GM13976 (cell line): ENCODE results near the gene METRN.

Source experiments
- DNase-seq: peaks from one replicate; pipeline ENCODE4 v3.0.0; 2012; ENCODE audit warnings: low spot score
- in situ Hi-C: fragments of 300-500 bp; cut with MboI; formaldehyde crosslinking; loops from one replicate; pipeline ENCODE4 v1.12.0; 2022; ENCODE audit warnings: low sequenced_read_pairs, mixed read lengths, inconsistent platforms; ENCODE audit not compliant: unreplicated experiment
- TF ChIP-seq, protein P1 (sequence below): IDR thresholded peaks from 2 replicates; pipeline ENCODE4 v1.5.1; 2012; ENCODE audit warnings: borderline replicate concordance, mild to moderate bottlenecking; ENCODE audit not compliant: insufficient read depth; ENCODE audit errors: extremely low read depth, missing control alignments, control extremely low read depth

Gene METRN

DNA sequence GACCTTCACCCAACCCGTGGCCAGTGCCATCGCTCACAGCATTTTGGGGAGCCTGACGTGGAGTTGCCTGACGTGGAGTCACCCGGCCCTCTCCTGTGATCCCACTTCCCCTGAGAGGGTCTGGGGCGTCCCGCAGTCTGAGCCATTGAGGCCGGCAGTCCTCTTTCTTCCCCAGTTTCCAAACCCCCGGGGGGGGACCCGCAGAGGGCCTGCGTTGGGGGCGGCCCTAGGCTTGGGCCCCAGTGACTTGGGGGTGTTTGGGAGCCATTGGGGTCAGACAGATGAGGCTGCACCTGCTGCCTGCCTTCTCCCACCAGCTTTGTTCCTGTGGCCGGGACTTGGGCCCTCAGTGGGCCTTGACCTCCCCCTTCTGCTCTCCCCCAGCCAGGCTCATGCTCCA is 45.3 kb upstream of the METRN start:
- no peak for DNase-seq
- in situ Hi-C loops, result no loop called here
- TF ChIP-seq, protein P1, sequence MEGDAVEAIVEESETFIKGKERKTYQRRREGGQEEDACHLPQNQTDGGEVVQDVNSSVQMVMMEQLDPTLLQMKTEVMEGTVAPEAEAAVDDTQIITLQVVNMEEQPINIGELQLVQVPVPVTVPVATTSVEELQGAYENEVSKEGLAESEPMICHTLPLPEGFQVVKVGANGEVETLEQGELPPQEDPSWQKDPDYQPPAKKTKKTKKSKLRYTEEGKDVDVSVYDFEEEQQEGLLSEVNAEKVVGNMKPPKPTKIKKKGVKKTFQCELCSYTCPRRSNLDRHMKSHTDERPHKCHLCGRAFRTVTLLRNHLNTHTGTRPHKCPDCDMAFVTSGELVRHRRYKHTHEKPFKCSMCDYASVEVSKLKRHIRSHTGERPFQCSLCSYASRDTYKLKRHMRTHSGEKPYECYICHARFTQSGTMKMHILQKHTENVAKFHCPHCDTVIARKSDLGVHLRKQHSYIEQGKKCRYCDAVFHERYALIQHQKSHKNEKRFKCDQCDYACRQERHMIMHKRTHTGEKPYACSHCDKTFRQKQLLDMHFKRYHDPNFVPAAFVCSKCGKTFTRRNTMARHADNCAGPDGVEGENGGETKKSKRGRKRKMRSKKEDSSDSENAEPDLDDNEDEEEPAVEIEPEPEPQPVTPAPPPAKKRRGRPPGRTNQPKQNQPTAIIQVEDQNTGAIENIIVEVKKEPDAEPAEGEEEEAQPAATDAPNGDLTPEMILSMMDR, result no peak

DNA sequence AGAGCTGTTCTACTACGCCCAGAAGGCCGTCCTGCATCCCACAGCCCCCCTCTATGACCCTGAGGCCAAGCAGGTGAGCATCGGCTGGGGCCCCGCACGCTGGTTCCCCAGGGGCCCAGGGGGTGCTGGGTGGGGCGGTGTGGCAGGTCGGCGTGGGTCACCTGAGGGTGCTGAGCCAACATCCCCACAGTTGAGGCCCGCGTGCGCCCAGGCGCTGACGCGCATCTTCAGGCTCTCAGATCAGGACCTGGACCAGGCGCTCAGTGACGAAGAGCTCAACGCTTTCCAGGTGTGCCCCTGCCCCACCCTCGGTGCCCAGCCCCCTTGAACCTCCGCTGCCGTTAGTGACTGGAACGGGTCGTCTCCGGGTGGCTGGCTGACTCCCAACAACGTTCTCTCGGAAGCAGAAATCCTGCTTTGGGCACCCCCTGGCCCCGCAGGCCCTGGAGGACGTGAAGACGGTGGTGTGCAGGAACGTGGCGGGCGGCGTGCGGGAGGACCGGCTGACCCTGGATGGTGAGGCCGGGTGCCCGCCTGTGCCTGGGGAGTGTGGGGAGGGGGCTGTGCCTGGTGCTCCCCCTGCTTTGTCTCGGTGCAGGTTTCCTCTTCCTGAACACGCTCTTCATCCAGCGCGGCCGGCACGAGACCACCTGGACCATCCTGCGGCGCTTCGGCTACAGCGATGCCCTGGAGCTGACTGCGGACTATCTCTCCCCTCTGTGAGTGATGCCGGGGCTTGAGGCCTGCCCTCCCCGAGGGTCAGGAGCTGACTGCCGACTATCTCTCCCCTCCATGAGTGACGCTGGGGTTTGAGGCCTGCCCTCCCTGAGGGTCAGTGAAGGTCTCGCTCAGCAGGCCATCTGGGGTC is 44.2 kb upstream of the METRN start:
- in situ Hi-C loops, result no loop called here
- TF ChIP-seq, protein P1, result no peak

DNA sequence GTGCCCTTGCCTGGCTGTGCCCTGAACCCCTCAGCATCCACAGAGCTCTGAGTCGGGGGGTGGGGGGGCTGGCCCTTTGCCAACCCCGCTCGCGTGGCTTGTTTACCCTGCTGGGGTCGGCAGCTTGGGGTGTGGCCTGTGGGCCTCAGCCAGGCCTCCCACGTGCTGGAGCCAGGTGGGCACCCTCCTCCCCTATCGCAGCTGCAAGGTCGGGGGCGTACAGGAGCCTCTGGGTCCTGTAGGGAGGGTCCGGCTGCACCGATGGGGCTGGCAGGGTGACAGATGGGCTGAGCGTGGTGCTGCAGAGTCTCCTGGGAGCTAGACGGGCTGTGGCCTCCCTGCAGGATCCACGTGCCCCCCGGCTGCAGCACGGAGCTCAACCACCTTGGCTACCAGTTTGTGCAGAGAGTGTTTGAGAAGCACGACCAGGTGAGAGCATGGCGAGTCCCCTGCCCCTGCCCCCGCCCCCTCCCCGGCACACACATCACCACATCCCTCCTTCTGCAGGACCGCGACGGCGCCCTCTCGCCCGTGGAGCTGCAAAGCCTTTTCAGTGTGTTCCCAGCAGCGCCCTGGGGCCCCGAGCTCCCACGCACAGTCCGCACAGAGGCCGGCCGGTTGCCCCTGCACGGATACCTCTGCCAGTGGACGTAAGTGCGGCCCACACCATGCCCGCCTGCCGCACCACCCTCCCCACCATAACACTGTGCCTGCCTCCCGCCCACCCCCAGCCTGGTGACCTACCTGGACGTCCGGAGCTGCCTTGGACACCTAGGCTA is 43.4 kb upstream of the METRN start:
- TF ChIP-seq, protein P1, result no peak
- no peak for DNase-seq
- in situ Hi-C loops, result no loop called here

More for the DNA sequence above, 44.2 kb upstream of the METRN start:
- no peak for DNase-seq

DNA sequence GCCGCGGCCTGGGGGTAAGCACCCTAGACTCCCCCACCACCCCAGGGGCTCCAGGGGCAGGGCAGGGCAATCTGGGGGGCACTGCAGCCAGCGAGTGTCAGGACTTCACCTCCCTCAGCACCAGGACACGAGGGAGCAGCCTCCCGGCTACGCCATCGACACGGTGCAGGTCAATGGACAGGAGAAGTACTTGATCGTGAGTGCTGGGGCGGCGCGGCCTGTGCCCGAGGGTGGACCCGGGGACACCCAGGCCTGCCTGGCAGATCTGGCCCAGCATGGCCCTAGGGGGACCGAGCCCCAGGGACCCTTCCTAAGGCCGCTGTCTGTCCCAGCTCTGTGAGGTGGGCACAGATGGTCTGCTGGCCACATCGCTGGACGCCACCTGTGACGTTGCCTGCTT is 42.5 kb upstream of the METRN start:
- DNase-seq, result no peak
- TF ChIP-seq, protein P1, result no peak
- in situ Hi-C loops, result no loop called here

DNA sequence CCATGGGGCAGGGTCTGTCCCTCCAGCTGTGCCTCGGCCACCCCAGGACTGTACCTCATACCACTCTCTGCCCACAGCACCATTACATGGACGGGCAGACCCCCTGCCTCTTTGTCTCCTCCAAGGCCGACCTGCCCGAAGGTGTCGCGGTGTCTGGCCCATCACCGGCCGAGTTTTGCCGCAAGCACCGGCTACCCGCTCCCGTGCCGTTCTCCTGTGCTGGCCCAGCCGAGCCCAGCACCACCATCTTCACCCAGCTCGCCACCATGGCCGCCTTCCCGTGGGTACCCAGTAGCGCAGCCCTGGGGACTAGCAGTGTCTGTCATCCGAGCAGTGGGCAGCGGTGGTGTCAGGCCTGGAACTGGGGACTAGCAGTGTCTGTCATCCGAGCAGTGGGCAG is 42.1 kb upstream of the METRN start:
- no peak for DNase-seq
- in situ Hi-C loops, result no loop called here
- TF ChIP-seq, protein P1, result no peak

DNA sequence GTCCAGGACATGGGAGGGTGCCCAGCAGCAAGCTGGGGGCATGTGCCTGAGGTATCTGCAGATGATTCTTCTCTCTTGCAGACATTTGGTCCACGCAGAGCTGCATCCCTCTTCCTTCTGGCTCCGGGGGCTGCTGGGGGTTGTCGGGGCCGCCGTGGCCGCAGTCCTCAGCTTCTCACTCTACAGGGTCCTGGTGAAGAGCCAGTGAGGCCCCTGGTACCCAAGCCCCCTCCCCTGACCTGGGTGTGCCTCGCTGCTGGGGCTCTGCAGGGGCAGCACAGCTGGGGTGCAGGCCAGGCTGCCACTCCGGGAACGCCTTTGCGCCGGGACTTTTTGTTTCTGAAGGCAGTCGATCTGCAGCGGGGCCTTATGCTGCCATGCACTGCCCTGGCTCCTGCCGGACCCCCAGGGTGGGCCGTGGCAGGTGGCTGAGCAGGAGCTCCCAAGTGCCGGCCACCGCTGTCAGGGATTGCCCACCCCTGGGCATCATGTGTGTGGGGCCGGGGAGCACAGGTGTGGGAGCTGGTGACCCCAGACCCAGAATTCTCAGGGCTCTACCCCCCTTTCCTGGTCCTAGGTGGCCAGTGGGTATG is 41.4 kb upstream of the METRN start:
- in situ Hi-C loops, result no loop called here
- TF ChIP-seq, protein P1, result no peak
- DNase-seq, result no peak
